ENCODE measurements around the gene TBC1D23. TPM values are rescaled to one million over a fixed set of nuclear protein-coding genes. Genes with fewer than 3 reads are reported as not detected.

The TBC1D23 gene
- total RNA-seq, 1 experiment from 2014 or later, result 37.9 TPM

DNA sequence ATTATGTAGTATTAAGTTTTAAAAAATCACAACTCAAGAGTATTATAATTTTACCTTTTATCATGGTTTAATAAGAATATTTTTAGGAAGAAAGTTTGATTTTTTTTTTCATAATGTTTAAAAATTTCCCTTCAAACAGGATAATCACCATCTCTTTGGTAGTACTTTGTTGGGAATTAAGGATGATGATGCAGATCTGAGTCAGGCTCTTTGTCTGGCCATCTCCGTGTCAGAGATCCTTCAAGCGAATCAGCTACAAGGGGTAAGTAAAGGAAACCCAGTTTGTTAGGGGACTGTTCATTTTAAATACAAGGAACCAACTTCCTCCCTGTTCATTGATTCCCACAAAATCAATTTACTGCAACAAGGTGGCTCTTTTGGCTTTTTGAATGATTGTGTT is 37.0 kb downstream of the TBC1D23 start:
- Histone ChIP-seq H3F3A (ENCODE audit: low read length, unreplicated experiment) (peaks cover 6% of the 10 kb centered on the region), H3K36me3 (ENCODE audit: low read depth, low read length) (peaks cover 27% of the 10 kb centered on the region; the same call in 1 of the 2 replicates), H3K9ac (ENCODE audit: low read length) (no peak overlapping the region), H4K20me1 (ENCODE audit: low read length) (no peaks in the 10 kb centered on the region), H2AFZ (ENCODE audit: low read length) (no peak overlapping the region), H3K27me3 (ENCODE audit: low read length) (no peaks in the 10 kb centered on the region), H3K27ac (ENCODE audit: low read length) (no peak overlapping the region), H3K4me2 (ENCODE audit: low read length) (no peak overlapping the region), H3K79me2 (ENCODE audit: low read length) (no peaks in the 10 kb centered on the region), H3K9me3 (ENCODE audit: low read length) (no peaks in the 10 kb centered on the region), H3K4me1 (ENCODE audit: insufficient read depth, low read length) (peaks cover 9% of the 10 kb centered on the region), H3K4me3 (ENCODE audit: low read length) (no peak overlapping the region), H3K9me2 (replicated peaks; ENCODE audit: low read length) (no peaks in the 10 kb centered on the region)
- BruUV-seq (replicated peaks), result no TSS peak
- TF ChIP-seq EZH2phosphoT487 (IDR thresholded peaks at IDR 0.05; ENCODE audit: borderline replicate concordance, low read length), result no peak
- TF ChIP-seq EZH2 (IDR thresholded peaks at IDR 0.05; ENCODE audit: low read length, unreplicated experiment), result no peak
- TF ChIP-seq, protein P1, sequence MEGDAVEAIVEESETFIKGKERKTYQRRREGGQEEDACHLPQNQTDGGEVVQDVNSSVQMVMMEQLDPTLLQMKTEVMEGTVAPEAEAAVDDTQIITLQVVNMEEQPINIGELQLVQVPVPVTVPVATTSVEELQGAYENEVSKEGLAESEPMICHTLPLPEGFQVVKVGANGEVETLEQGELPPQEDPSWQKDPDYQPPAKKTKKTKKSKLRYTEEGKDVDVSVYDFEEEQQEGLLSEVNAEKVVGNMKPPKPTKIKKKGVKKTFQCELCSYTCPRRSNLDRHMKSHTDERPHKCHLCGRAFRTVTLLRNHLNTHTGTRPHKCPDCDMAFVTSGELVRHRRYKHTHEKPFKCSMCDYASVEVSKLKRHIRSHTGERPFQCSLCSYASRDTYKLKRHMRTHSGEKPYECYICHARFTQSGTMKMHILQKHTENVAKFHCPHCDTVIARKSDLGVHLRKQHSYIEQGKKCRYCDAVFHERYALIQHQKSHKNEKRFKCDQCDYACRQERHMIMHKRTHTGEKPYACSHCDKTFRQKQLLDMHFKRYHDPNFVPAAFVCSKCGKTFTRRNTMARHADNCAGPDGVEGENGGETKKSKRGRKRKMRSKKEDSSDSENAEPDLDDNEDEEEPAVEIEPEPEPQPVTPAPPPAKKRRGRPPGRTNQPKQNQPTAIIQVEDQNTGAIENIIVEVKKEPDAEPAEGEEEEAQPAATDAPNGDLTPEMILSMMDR (conservative IDR thresholded peaks at IDR 0.05; ENCODE audit: low read depth, low read length), result no peak
- ATAC-seq (peak; percentile 42; the same call in 1 of the 2 replicates), DNase-seq (peak; percentile 47)
- CTCF ChIA-PET, result no interaction called here
- intact Hi-C loops (cut with micrococcal nuclease), result no loop called here
- POLR2A ChIA-PET (ENCODE audit: unreplicated experiment), result no interaction called here

DNA sequence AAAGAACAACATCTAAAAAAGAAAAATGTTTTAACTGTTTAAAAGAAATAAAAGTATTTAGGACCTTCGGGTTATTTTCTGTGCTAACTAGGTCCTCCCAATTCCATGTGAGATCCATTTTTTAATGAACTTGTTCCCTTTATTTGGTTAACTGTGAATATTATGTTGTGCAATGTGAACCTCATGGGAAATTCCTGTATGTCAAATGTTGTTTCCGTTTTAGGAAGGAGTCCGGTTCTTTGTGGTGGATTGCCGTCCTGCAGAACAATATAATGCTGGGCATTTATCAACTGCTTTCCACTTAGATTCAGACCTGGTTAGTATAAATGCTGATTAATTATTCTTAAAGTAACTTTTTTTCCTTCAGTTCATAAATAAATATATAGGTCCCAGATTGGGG is 38.2 kb downstream of the TBC1D23 start:
- Histone ChIP-seq H3K9me2 (replicated peaks; ENCODE audit: low read length) (no peaks in the 10 kb centered on the region), H3K4me1 (ENCODE audit: insufficient read depth, low read length) (peaks cover 9% of the 10 kb centered on the region), H3K79me2 (ENCODE audit: low read length) (no peaks in the 10 kb centered on the region), H3K36me3 (ENCODE audit: low read depth, low read length) (peaks cover 27% of the 10 kb centered on the region; the same call in 1 of the 2 replicates), H3K4me2 (ENCODE audit: low read length) (no peak overlapping the region), H3K27ac (ENCODE audit: low read length) (no peak overlapping the region), H4K20me1 (ENCODE audit: low read length) (no peaks in the 10 kb centered on the region), H3K27me3 (ENCODE audit: low read length) (no peaks in the 10 kb centered on the region), H3K4me3 (ENCODE audit: low read length) (no peak overlapping the region), H3F3A (ENCODE audit: low read length, unreplicated experiment) (peaks cover 6% of the 10 kb centered on the region), H3K9me3 (ENCODE audit: low read length) (no peaks in the 10 kb centered on the region), H3K9ac (ENCODE audit: low read length) (no peak overlapping the region), H2AFZ (ENCODE audit: low read length) (no peak overlapping the region)
- ATAC-seq (no peak), DNase-seq (no peak)
- POLR2A ChIA-PET (ENCODE audit: unreplicated experiment), result no interaction called here
- intact Hi-C loops (cut with micrococcal nuclease), result no loop called here
- CTCF ChIA-PET, result no interaction called here
- no TSS peak for BruUV-seq (replicated peaks)
- TF ChIP-seq EZH2phosphoT487 (IDR thresholded peaks at IDR 0.05; ENCODE audit: borderline replicate concordance, low read length) (no peak), EZH2 (IDR thresholded peaks at IDR 0.05; ENCODE audit: low read length, unreplicated experiment) (no peak)

DNA sequence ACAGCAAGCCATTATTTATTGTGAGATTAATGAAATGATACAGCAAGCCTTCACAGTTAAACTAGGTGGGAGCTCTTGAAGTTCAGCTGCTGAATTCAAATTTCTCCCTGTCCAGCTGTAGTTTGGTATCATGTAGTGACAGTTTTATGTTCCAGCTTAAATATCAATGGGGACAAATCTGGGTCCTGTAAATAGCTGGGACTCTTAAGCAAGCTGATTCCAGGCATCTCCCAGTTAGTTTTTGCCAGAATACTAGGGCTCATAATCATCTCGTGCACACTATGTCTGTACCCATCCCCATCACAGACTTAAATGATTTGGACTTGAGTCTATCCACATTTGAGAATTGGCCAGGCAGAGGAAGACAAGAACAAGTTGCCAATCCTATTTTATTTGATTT is 45.9 kb downstream of the TBC1D23 start:
- no peaks in the 10 kb centered on the region for H3K9me2 ChIP-seq (replicated peaks; ENCODE audit: low read length)
- intact Hi-C loops (cut with micrococcal nuclease), result loop anchor here (5.0 kb wide), 1 partner anchor 39 kb away; no protein-coding TSS in a partner anchor
- no peaks in the 10 kb centered on the region for H3K79me2 ChIP-seq (ENCODE audit: low read length)
- POLR2A ChIA-PET (ENCODE audit: unreplicated experiment), result no interaction called here
- no peak overlapping the region for H3K4me3 ChIP-seq (ENCODE audit: low read length)
- no peak overlapping the region for H3K4me2 ChIP-seq (ENCODE audit: low read length)
- no peak overlapping the region for H2AFZ ChIP-seq (ENCODE audit: low read length)
- DNase-seq (no peak), ATAC-seq (no peak)
- H3F3A ChIP-seq (ENCODE audit: low read length, unreplicated experiment), result no peaks in the 10 kb centered on the region
- no peaks in the 10 kb centered on the region for H3K27me3 ChIP-seq (ENCODE audit: low read length)
- H3K9me3 ChIP-seq (ENCODE audit: low read length), result no peaks in the 10 kb centered on the region
- H4K20me1 ChIP-seq (ENCODE audit: low read length), result no peaks in the 10 kb centered on the region
- peaks cover 19% of the 10 kb centered on the region; the same call in 1 of the 2 replicates for H3K36me3 ChIP-seq (ENCODE audit: low read depth, low read length)
- TF ChIP-seq, protein P1 (conservative IDR thresholded peaks at IDR 0.05; ENCODE audit: low read depth, low read length), result no peak
- TF ChIP-seq EZH2phosphoT487 (IDR thresholded peaks at IDR 0.05; ENCODE audit: borderline replicate concordance, low read length), result no peak
- no peak for TF ChIP-seq EZH2 (IDR thresholded peaks at IDR 0.05; ENCODE audit: low read length, unreplicated experiment)
- BruUV-seq (replicated peaks), result no TSS peak
- CTCF ChIA-PET, result no interaction called here
- H3K4me1 ChIP-seq (ENCODE audit: insufficient read depth, low read length), result peaks cover 21% of the 10 kb centered on the region
- no peak overlapping the region for H3K27ac ChIP-seq (ENCODE audit: low read length)
- no peak overlapping the region for H3K9ac ChIP-seq (ENCODE audit: low read length)
